DND-41 (cell line): Measurements from ENCODE around the gene RNF38.

Source experiments
- ATAC-seq: fragments of 200-7000 bp; cut with Tn5 transposase; 3 replicates; pipeline ENCODE4 v1.9.1; 2021; ENCODE audit warnings: low read depth; ENCODE audit not compliant: insufficient read depth
- DNase-seq: peaks from one replicate; pipeline ENCODE4 v3.0.0-alpha.2; 2020
- H2AFZ ChIP-seq: 2 replicates; pipeline ENCODE4 v1.6.0; 2012; ENCODE audit warnings: low read depth, low read length
- H3K27ac ChIP-seq: 2 replicates; pipeline ENCODE4 v1.5.1; 2012; ENCODE audit warnings: low read length, inconsistent platforms
- H3K27me3 ChIP-seq: fragments of 200-600 bp; sonication (generic); 2 replicates; pipeline ENCODE4 v1.6.0; 2012; ENCODE audit warnings: low read length, mild to moderate bottlenecking, inconsistent platforms; ENCODE audit not compliant: insufficient read depth, poor library complexity
- H3K36me3 ChIP-seq: 2 replicates; pipeline ENCODE4 v1.5.1; 2012; ENCODE audit warnings: low read length, inconsistent platforms; ENCODE audit not compliant: insufficient read depth
- H3K4me1 ChIP-seq: 2 replicates; pipeline ENCODE4 v1.5.1; 2012; ENCODE audit warnings: mild to moderate bottlenecking, low read length; ENCODE audit not compliant: insufficient read depth
- H3K4me2 ChIP-seq: 2 replicates; pipeline ENCODE4 v1.6.0; 2012; ENCODE audit warnings: mild to moderate bottlenecking, moderate library complexity, low read length, inconsistent platforms; ENCODE audit not compliant: insufficient read depth
- H3K4me3 ChIP-seq, 2 experiments: fragments of 200-600 bp in 1 of 2; shearing (Covaris generic) in 1 of 2; 2 replicates each; pipeline ENCODE4 v1.5.1; 2012 to 2016; ENCODE audit warnings: inconsistent platforms in 2 of 2, low read length in 2 of 2, mild to moderate bottlenecking in 2 of 2, low read depth in 1 of 2, moderate library complexity in 1 of 2
- H3K79me2 ChIP-seq: 2 replicates; pipeline ENCODE4 v1.6.0; 2012; ENCODE audit warnings: low read length, inconsistent platforms; ENCODE audit not compliant: insufficient read depth
- H3K9ac ChIP-seq: 2 replicates; pipeline ENCODE4 v1.6.0; 2012; ENCODE audit warnings: low read depth, mild to moderate bottlenecking, inconsistent platforms, low read length, moderate library complexity
- H3K9me3 ChIP-seq: 2 replicates; pipeline ENCODE4 v1.5.1; 2012; ENCODE audit warnings: low read length, moderate library complexity, mild to moderate bottlenecking, inconsistent platforms; ENCODE audit not compliant: insufficient read depth, severe bottlenecking
- H4K20me1 ChIP-seq: 2 replicates; pipeline ENCODE4 v1.6.0; 2012; ENCODE audit warnings: low read length; ENCODE audit not compliant: insufficient read depth
- EZH2 ChIP-seq: IDR thresholded peaks from 3 replicates; pipeline ENCODE4 v1.6.1; 2012; ENCODE audit warnings: borderline replicate concordance, low read depth, mild to moderate bottlenecking, moderate library complexity, low read length, inconsistent platforms; ENCODE audit not compliant: severe bottlenecking
- TF ChIP-seq, protein P1 (sequence below): IDR thresholded peaks from 2 replicates; pipeline ENCODE4 v1.5.1; 2012; ENCODE audit warnings: borderline replicate concordance, low read length, moderate library complexity, mild to moderate bottlenecking; ENCODE audit not compliant: poor library complexity, severe bottlenecking; ENCODE audit errors: extremely low read depth

RNF38 gene

DNA sequence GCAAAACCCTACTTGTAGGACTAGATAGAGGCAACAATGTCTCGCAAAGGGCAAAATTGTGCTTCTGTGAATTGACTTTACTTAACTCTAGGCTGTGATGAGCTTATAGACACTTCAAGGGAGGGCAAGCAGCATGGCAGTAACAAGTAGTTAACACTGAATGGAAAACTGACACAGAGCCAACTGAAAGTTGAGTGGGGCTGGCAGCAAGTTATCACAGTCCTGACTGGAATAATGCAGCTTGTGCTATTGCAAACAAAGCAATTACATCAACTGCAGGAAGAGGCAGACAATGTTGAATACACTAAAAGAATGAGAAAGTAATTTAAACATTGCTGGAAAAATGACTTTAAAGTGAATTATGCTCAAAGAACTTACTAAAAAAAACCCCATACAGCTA lies 62.2 kb downstream of the RNF38 start:
- Histone ChIP-seq H3K4me3 (no peak overlapping the region), H3K4me1 (no peaks in the 10 kb centered on the region), H3K79me2 (no peaks in the 10 kb centered on the region), H3K27ac (no peak overlapping the region), H3K9ac (no peak overlapping the region), H2AFZ (no peak overlapping the region), H3K9me3 (no peaks in the 10 kb centered on the region), H4K20me1 (no peaks in the 10 kb centered on the region), H3K36me3 (peaks cover 57% of the 10 kb centered on the region), H3K27me3 (no peaks in the 10 kb centered on the region), H3K4me2 (no peak overlapping the region)
- DNase-seq: no peak
- TF ChIP-seq EZH2: no peak
- TF ChIP-seq, protein P1, sequence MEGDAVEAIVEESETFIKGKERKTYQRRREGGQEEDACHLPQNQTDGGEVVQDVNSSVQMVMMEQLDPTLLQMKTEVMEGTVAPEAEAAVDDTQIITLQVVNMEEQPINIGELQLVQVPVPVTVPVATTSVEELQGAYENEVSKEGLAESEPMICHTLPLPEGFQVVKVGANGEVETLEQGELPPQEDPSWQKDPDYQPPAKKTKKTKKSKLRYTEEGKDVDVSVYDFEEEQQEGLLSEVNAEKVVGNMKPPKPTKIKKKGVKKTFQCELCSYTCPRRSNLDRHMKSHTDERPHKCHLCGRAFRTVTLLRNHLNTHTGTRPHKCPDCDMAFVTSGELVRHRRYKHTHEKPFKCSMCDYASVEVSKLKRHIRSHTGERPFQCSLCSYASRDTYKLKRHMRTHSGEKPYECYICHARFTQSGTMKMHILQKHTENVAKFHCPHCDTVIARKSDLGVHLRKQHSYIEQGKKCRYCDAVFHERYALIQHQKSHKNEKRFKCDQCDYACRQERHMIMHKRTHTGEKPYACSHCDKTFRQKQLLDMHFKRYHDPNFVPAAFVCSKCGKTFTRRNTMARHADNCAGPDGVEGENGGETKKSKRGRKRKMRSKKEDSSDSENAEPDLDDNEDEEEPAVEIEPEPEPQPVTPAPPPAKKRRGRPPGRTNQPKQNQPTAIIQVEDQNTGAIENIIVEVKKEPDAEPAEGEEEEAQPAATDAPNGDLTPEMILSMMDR: no peak
- ATAC-seq: no peak

GRCh38 chr9:36337002-36337401 lies 63.1 kb downstream of the RNF38 start:
- Histone ChIP-seq H3K9me3 (no peaks in the 10 kb centered on the region), H3K4me1 (no peaks in the 10 kb centered on the region), H3K36me3 (peaks cover 48% of the 10 kb centered on the region), H3K27me3 (no peaks in the 10 kb centered on the region), H3K4me2 (no peak overlapping the region), H4K20me1 (no peaks in the 10 kb centered on the region), H3K4me3 (no peak overlapping the region), H3K9ac (no peak overlapping the region), H3K27ac (no peak overlapping the region), H3K79me2 (no peaks in the 10 kb centered on the region), H2AFZ (no peak overlapping the region)
- ATAC-seq: no peak
- DNase-seq: no peak
- TF ChIP-seq, protein P1: no peak
- no peak for TF ChIP-seq EZH2

GRCh38 chr9:36336131-36336907 lies 63.8 kb downstream of the RNF38 start:
- H3K27me3 ChIP-seq: no peaks in the 10 kb centered on the region
- no peak for TF ChIP-seq EZH2
- TF ChIP-seq, protein P1: no peak
- H3K79me2 ChIP-seq: no peaks in the 10 kb centered on the region
- H3K9ac ChIP-seq: no peak overlapping the region
- H2AFZ ChIP-seq: no peak overlapping the region
- peaks cover 46% of the 10 kb centered on the region for H3K36me3 ChIP-seq
- no peak for ATAC-seq
- H3K4me1 ChIP-seq: no peaks in the 10 kb centered on the region
- DNase-seq: no peak
- no peak overlapping the region for H3K27ac ChIP-seq
- H3K9me3 ChIP-seq: no peaks in the 10 kb centered on the region
- no peaks in the 10 kb centered on the region for H4K20me1 ChIP-seq
- no peak overlapping the region for H3K4me2 ChIP-seq
- H3K4me3 ChIP-seq: no peak overlapping the region

- Histone ChIP-seq H3K9me3 (no peaks in the 10 kb centered on the region), H3K79me2 (no peaks in the 10 kb centered on the region), H3K27ac (no peak overlapping the region), H3K27me3 (no peaks in the 10 kb centered on the region), H4K20me1 (no peaks in the 10 kb centered on the region), H3K4me2 (no peak overlapping the region), H3K9ac (no peak overlapping the region), H3K4me3 (no peak overlapping the region), H2AFZ (no peak overlapping the region), H3K4me1 (peaks cover 3% of the 10 kb centered on the region; the same call in 1 of the 2 replicates), H3K36me3 (peaks cover 9% of the 10 kb centered on the region)
- DNase-seq: no peak
- no peak for ATAC-seq
- TF ChIP-seq EZH2: no peak
- TF ChIP-seq, protein P1: no peak
Measured at GRCh38 chr9:36332006-36332405, 68.1 kb downstream of the RNF38 start.
